Embryonic facial prominence (tissue), 1 donor: ENCODE measurements around the gene RTKN2.
"Not testable (repeated sequence)": the region's sequence is repeated elsewhere in the genome, so short reads cannot be mapped to it uniquely, and the experiment has no call there.

Experiments
- DNase-seq: peaks from one replicate; pipeline ENCODE4 v3.0.0-alpha.2; 2016; ENCODE audit errors: extremely low spot score

The RTKN2 gene

DNA sequence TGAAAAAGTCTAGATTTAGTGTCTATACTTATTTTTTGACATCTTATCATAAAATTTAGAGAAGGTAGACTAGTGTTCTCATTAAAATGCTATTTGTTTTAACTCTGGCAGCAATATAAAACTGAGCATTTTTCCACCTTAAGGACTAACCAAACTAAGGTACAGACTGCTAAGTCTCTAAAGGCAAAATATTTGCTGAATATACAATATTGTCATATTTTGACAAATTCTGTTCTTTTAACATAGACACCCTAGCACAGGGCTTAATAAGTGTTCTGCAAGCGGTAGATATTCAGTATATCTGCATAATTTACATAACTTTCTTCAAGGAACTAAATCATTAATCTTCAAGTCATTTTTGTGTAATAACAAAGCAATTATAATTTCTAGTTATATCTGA, 8.6 kb downstream of the RTKN2 start:
- DNase-seq = no peak

GRCh38 chr10:62259456-62259855, 9.2 kb downstream of the RTKN2 start:
- DNase-seq = no peak

DNA sequence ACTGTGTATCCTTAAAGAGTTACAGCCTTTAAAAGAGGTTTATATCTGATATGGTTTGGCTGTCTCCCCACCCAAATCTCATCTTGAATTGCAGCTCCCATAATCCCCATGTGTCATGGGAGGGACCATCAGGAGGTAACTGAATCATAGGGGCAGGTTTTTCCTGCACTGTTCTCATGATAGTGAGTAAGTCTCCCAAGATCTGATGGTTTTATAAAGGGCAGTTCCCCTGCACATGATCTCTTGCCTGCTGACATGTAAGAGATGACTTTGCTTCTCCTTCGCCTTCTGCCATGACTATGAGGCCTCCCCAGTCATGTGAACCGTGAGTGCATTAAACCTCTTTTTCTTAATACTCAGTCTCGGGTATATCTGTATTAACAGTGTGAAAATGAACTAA, 9.7 kb downstream of the RTKN2 start:
- no peak for DNase-seq

DNA sequence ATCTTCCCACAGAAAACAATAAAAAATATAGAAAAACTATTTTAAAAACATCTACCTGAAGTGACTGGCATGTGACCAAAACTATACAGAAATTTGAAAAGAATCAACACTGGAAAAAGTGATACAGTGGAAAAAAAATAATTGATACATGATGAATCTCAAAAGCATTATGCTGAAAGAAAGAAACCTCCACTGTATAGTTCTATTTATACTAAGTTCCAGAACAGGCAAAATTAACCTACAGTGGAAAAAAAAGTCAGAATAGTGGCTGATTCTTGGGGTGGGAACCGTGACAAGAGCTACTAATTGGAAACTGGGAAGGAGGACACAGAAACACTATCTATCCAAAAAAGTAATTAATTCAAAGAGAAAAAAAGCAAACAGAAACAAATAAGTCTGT, 14.9 kb downstream of the RTKN2 start:
- DNase-seq = no peak

DNA sequence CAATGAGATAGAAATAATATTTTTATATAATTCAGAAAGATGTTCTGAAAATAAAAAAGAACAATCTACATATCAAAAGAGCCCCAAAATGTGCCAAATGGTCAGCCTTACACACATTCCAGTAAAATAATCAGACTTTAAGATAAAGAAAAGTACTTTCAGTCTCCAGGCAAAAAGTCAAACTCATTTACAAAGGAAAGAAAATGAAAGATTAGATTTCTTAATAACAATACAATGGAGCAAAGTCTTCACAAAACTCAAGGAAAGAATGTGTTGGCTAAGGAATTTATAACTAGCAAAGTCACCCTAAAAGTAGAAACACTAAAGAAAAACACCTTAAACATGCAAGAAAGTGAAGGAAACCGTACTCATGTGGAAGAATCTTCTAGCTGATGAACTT, 16.6 kb downstream of the RTKN2 start:
- no peak for DNase-seq

DNA sequence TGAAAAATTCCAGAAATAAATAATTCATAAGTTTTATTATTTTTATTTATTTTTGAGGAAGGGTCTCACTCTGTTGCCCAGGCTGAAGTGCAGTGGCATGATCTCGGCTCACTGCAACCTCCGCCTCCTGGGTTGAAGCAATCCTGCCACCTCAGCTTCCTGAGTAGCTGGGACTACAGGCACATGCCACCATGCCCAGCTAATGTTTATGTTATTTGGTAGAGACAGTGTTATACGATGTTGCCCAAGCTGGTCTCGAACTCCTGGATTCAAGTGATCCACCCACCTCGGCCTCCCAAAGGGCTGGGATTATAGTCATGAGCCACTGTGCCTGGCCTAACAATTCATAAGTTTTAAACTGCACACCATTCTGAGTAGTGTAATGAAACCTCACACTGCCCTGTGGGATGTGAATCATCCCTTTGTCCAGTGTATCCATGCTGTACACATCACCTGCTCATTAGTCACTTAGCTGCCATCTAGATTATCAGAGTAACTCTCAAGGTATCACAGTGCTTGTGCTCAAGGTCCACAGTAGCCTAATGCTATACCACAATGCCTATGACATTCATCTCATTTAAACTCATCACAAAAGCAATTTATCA, 17.9 kb downstream of the RTKN2 start:
- DNase-seq = no peak

DNA sequence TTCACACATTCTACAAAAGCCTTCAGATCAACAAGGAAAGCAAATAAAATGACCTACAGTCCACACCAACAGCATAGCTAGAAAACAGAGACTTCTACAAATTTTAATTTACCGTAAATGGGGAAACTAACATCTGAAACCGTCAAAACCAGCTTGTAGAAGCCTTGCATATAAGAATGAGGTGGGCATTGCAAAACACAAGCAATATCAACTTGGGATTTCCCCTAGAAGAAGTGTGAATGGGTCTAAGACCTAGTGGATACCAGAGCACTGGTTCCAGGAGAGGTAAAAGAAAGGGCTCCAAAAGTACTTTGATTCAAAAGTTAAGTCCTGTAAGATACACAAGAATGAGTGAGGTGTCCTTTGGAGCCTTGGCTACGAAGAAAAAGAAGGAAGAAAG, 18.7 kb downstream of the RTKN2 start:
- DNase-seq = no peak

DNA sequence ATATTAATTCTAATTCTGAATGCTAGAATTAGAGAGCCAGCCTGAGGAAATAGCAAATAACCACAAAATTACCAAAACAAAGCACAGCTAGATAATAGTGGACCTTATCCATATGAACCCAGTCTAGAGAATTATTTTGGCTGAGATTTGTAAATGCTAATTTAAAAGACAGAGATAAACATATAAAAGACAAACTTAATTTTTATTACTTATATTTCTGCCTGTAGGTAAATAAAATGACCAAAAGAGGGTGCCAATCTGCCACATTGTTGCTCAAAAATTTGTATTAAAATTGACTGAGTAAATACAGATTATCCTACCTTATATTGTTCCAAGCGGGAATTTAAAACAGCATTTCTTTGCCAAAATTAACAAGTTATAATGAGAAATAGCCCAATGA, 20.2 kb downstream of the RTKN2 start:
- DNase-seq = no peak

DNA sequence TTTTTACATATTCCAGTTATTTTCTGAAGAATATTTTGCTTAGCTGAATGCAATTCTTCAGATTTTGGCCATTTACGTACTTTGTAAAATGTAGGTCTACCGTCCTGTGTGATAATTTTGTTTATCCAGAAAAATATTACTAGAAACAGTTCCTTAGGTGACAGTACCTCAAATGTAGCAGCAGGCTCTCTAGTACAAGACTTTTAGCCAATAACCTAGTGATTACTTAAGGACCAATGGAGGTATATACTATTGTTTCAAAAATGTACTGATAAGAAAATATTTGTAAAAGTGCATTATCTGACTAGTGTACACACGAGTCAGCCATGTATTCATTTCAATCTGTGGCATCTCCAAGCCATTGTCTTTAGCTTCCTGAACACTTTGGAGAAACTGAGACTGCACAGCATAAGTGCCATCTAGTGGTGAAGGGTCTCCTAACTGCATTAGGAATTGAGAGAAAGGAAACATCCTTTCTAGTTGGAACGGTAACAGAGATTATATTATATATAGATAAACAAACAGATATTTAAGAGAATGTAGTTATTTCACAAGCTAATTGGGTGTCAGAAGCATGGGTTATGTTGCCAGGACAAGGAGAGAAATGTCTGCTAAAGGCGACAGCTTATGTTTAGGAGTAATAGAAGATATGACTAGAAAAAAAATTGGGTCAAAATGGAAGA, 23.7 kb downstream of the RTKN2 start:
- DNase-seq = peak; percentile 45

GRCh38 chr10:62244088-62244487, 24.6 kb downstream of the RTKN2 start:
- no peak for DNase-seq

- no peak for DNase-seq
Observed at GRCh38 chr10:62243647-62243997, 25.0 kb downstream of the RTKN2 start.

- not testable (repeated sequence) for DNase-seq
Observed at GRCh38 chr10:62242965-62243646, 25.5 kb downstream of the RTKN2 start.

DNA sequence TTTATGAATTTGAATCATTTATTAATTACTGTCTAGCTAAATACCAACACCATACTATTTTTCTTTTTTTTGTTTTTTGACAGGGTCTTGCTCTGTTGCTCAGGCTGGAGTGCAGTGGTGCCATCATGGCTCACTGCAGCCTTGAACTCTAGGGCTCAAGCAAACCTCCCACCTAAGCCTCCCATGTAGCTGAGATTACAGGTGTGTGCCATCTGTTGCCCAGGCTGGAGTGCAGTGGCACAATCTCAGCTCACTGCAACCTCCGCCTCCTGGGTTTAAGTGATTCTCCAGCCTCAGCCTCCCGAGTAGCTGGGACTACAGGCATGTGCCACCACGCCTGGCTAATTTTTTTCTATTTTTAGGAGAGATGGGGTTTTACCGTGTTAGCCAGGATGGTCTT, 27.1 kb downstream of the RTKN2 start:
- not testable (repeated sequence) for DNase-seq

GRCh38 chr10:62239994-62240393, 28.6 kb downstream of the RTKN2 start:
- no peak for DNase-seq

GRCh38 chr10:62238880-62239279, 29.8 kb downstream of the RTKN2 start:
- no peak for DNase-seq

DNA sequence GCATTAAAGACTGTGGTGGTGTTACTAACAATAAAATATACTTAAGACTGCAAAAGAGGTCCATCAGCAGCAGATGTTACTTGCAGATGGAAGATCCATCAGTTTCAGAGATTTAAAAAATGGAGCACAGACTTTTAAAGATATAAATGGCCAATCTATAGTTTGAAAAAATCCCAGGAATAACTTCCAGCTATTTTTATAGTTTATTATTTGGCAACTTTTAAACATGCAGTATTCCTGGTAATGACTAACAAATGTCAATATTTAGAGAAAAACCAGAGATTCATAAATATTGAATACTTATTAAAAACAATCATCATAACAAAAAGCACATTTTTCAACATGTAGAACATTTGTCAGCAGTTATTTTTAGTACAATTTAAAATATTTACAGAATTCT, 30.7 kb downstream of the RTKN2 start:
- no peak for DNase-seq

- no peak for DNase-seq
Observed at GRCh38 chr10:62237506-62237905, 31.1 kb downstream of the RTKN2 start.

DNA sequence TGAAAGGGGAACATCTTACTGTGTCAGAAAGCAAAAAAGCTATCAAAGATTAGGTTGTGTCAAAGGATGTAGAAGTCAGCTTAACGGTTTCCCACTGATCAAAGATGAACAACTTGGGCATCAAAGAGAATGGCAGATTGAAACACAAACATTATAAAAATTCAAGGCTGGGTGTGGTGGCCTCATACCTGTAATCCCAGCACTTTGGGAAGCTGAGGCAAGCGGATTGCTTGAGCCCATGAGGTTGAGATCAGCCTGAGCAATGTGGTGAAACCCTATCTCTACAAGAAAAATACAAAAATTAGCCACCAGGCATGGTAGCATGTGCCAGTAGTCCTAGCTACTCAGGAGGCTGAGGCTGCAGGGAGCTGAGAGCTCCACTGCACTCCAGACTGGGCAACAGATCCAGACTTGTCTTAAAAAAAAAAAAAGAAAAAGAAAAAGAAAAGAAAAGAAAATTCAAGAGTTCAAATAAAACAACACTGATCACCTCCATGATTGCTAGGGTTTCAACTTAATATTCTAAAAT, 34.5 kb downstream of the RTKN2 start:
- no peak for DNase-seq

DNA sequence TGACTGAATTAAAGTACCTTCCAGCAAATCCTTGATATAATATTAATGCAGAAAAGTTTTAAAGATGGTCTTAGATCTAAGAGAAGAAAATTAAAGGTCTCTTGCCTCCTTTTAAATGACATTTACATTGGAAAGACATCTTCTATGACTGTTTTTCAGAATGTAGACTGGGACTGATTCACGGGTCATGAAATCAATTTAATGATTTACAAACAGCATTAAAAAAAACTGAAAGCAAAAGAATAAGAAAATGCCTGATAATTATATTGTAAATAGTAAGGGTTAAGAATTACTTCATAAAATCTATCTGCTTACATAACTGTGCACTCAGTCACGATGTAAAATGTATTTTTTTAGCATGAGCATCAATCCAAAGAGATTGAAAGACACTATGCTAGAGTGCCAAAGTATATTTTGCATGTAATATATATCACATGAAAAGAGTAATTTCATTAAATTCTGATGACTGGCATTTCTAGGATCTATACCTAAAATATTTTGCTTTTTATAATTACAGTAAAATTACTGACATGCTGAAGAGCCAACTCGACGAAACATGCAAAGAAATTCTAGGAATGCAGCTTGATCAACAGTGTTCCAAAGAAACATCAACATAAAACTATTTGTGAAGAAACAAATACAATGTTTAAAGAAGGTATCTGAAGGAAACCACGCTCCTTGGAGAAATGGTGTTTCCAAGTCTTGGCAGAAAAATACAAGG, 35.1 kb downstream of the RTKN2 start:
- no peak for DNase-seq

GRCh38 chr10:62231805-62232204, 36.8 kb downstream of the RTKN2 start:
- DNase-seq = no peak

DNA sequence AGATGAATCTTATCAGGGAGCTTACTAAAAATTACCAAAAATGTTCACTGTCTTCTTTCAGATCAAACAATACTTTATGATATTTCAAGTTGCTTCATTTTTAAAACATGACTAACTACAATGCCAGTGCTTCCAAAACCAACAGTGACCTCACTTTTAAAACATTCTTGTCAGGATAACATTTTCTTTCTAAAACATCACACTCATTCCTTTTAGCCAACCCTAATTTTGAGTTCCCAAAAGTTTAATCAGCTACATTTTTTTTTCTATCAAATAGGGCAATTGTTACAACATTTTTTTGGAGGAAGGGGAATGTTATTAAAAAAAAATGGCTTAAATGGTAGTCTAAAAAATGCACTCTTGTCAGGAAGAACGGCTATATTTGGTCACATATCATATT, 37.3 kb downstream of the RTKN2 start:
- no peak for DNase-seq

DNA sequence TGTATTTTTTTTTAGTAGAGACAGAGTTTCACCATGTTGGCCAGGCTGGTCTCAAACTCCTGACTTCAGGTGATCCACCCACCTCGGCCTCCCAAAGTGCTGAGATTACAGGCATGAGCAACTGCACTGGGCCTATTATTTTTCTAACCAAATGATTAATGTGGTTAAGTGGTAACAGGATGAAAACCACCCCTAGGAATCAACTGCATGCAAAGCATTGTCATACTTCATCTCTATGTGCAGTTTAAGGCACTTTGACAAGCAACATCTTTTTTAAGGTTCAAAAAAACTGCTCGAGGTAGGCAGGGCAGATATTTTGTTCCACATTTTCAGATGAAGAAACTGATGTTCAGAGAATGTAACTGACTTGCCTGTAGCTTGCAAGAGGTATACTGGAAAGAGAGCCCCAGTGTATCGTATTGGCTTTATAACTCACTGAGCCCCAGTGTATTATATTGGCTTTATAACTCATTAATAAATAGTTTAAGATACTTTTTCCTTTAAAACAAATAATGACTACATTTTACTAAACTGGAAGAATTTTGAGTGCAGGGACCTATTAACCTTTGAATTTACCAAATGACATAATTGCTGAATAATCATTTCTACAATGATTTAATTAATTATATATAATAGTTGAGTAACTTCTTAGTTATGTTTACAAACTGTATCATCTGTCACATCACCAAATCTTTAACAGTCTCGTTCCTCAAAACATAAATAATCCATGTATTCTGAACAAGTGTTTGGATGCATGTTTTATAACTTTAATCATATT, 38.1 kb downstream of the RTKN2 start:
- no peak for DNase-seq
